ENCODE data around the gene NDUFA3. TPM values are rescaled to one million over a fixed set of nuclear protein-coding genes. Genes with fewer than 3 reads are reported as not detected.

NDUFA3 gene
- total and polyA plus RNA-seq, 10 of the 15 experiments (the other 5 are each of a cell fraction or from before 2014, with no cell fraction given) = 40.0 to 335 (median 153) TPM

GRCh38 chr19:54074851-54075250 is 27.8 kb upstream of the NDUFA3 start (continued):
- TF ChIP-seq NFXL1 (IDR thresholded peaks at IDR 0.05; ENCODE audit: borderline replicate concordance) = no peak
- no peak for TF ChIP-seq STAT1 (conservative IDR thresholded peaks at IDR 0.05)

- ChIA-PET POLR2A (no interaction called here), CTCF (no interaction called here), RAD21 (ENCODE audit: unreplicated experiment) (no interaction called here), SMC1A (ENCODE audit: uncharacterized antibody, unreplicated experiment) (no interaction called here)
- TF ChIP-seq ZSCAN29 (IDR thresholded peaks at IDR 0.05) (no peak), CREM (IDR thresholded peaks at IDR 0.05; ENCODE audit: low read depth) (no peak), SP1 (IDR thresholded peaks at IDR 0.05; ENCODE audit: low read depth, low read length) (no peak), FOS (IDR thresholded peaks at IDR 0.05; ENCODE audit: borderline replicate concordance, extremely low read depth, insufficient read length) (no peak), SREBF2 (IDR thresholded peaks at IDR 0.05; ENCODE audit: low read length) (no peak)
- intact Hi-C loops (cut with micrococcal nuclease; ENCODE audit: unreplicated experiment) (no loop called here), in situ Hi-C loops (cut with MboI) (no loop called here)
- no peaks in the 10 kb centered on the region for H3K27me3 ChIP-seq (replicated peaks in 1 of 2; ENCODE audit: control insufficient read depth in 2 of 2, insufficient read depth in 2 of 2, low read length in 1 of 2)
- no peak overlapping the region for H3K4me2 ChIP-seq (ENCODE audit: control insufficient read depth, insufficient read depth)
- no peak overlapping the region for H2AFZ ChIP-seq (ENCODE audit: control insufficient read depth, low read depth, low read length)
- no peak overlapping the region for H3K9ac ChIP-seq (ENCODE audit: control insufficient read depth, insufficient read depth, low read length)
- 60% methylated on average over 5 of the region's 5 CpGs for WGBS (ENCODE audit: insufficient coverage, insufficient replicate concordance, low lambda C conversion rate, missing lambda C conversion rate)
- FAIRE-seq = no peak
- H3K79me2 ChIP-seq (ENCODE audit: control insufficient read depth, insufficient read depth, low read length) = no peaks in the 10 kb centered on the region
- H4K20me1 ChIP-seq (ENCODE audit: control insufficient read depth, insufficient read depth) = no peaks in the 10 kb centered on the region
- H3K9me3 ChIP-seq (replicated peaks; ENCODE audit: control insufficient read depth, insufficient read depth, low read length) = peaks cover 4% of the 10 kb centered on the region; the same call in 2 of the 3 replicates
- H3K4me3 ChIP-seq = no peak overlapping the region
- ATAC-seq = no peak
- DNase-seq (ENCODE audit: low read depth, low spot score) = no peak
- H3K4me1 ChIP-seq (ENCODE audit: control insufficient read depth, insufficient read depth, low read length) = no peaks in the 10 kb centered on the region
- no peaks in the 10 kb centered on the region for H3K36me3 ChIP-seq (ENCODE audit: control insufficient read depth in 2 of 2, insufficient read depth in 2 of 2, low read length in 1 of 2)
- no peak overlapping the region for H3K27ac ChIP-seq (ENCODE audit: control insufficient read depth, insufficient read depth)
- no TSS peak for BruUV-seq (replicated peaks)
Observed at GRCh38 chr19:54077334-54077733, 25.3 kb upstream of the NDUFA3 start.

DNA sequence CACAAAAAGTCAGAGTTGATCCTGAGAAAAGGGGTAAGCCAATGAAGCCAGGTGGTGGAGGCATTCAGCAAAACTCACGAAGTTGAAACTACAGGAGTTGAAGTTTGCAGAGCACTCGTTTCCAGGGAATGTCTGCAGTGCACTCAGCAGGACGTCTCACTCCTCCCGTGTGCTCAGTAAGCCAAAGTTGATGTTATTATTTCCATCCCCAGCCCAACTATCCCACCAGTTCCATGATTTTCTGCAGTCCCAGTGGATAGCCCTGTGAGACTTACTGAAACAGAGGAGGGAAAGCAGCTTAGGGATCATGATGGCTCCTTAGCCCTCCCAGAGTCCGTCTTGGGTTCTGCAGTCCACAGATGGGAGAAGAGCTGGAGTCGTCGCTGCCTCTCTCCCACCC is 21.6 kb upstream of the NDUFA3 start, which contains the start of gene TARM1:
TSS of gene TARM1 (minus strand) at position 334 of the 400 bp plus-strand sequence. CDS start at position 309, 25 bp downstream.
- WGBS (ENCODE audit: insufficient coverage, insufficient replicate concordance, low lambda C conversion rate, missing lambda C conversion rate) = 63% methylated on average over 7 of the region's 7 CpGs
- intact Hi-C loops (cut with micrococcal nuclease; ENCODE audit: unreplicated experiment) = no loop called here
- H3K9ac ChIP-seq (ENCODE audit: control insufficient read depth, insufficient read depth, low read length) = no peak within 1 kb of the TSS
- ChIA-PET RAD21 (ENCODE audit: unreplicated experiment) (no interaction called here), CTCF (no interaction called here), SMC1A (ENCODE audit: uncharacterized antibody, unreplicated experiment) (no interaction called here), POLR2A (no interaction called here)
- DNase-seq (ENCODE audit: low read depth, low spot score) (no peak), FAIRE-seq (no peak), ATAC-seq (no peak)
- no peaks in the 10 kb centered on the region for H3K79me2 ChIP-seq (ENCODE audit: control insufficient read depth, insufficient read depth, low read length)
- in situ Hi-C loops (cut with MboI) = no loop called here
- no peaks in the 10 kb centered on the region for H3K36me3 ChIP-seq (ENCODE audit: control insufficient read depth in 2 of 2, insufficient read depth in 2 of 2, low read length in 1 of 2)
- peaks cover 4% of the 10 kb centered on the region; the same call in 2 of the 3 replicates for H3K9me3 ChIP-seq (replicated peaks; ENCODE audit: control insufficient read depth, insufficient read depth, low read length)
- no peak within 1 kb of the TSS for H3K27ac ChIP-seq (ENCODE audit: control insufficient read depth, insufficient read depth)
- H3K27me3 ChIP-seq (replicated peaks in 1 of 2; ENCODE audit: control insufficient read depth in 2 of 2, insufficient read depth in 2 of 2, low read length in 1 of 2) = no peaks in the 10 kb centered on the region
- BruUV-seq (replicated peaks) = no TSS peak
- H3K4me1 ChIP-seq (ENCODE audit: control insufficient read depth, insufficient read depth, low read length) = no peaks in the 10 kb centered on the region
- TF ChIP-seq NFYB (IDR thresholded peaks at IDR 0.05; ENCODE audit: insufficient read depth, low read depth, low read length) (no peak), RCOR1 (conservative IDR thresholded peaks at IDR 0.05; ENCODE audit: low read depth, low read length) (no peak)
- TF ChIP-seq, protein P1, sequence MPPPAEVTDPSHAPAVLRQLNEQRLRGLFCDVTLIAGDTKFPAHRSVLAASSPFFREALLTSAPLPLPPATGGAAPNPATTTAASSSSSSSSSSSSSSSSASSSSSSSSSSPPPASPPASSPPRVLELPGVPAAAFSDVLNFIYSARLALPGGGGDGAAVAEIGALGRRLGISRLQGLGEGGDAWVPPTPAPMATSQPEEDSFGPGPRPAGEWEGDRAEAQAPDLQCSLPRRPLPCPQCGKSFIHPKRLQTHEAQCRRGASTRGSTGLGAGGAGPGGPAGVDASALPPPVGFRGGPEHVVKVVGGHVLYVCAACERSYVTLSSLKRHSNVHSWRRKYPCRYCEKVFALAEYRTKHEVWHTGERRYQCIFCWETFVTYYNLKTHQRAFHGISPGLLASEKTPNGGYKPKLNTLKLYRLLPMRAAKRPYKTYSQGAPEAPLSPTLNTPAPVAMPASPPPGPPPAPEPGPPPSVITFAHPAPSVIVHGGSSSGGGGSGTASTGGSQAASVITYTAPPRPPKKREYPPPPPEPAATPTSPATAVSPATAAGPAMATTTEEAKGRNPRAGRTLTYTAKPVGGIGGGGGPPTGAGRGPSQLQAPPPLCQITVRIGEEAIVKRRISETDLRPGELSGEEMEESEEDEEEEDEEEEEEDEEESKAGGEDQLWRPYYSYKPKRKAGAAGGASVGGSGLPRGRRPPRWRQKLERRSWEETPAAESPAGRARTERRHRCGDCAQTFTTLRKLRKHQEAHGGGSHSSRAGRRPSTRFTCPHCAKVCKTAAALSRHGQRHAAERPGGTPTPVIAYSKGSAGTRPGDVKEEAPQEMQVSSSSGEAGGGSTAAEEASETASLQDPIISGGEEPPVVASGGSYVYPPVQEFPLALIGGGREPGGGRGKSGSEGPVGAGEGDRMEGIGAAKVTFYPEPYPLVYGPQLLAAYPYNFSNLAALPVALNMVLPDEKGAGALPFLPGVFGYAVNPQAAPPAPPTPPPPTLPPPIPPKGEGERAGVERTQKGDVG (CRISPR knock-in tag; IDR thresholded peaks at IDR 0.05) = no peak
- H2AFZ ChIP-seq (ENCODE audit: control insufficient read depth, low read depth, low read length) = no peak within 1 kb of the TSS
- no peak within 1 kb of the TSS for H3K4me3 ChIP-seq
- no peaks in the 10 kb centered on the region for H4K20me1 ChIP-seq (ENCODE audit: control insufficient read depth, insufficient read depth)
- H3K4me2 ChIP-seq (ENCODE audit: control insufficient read depth, insufficient read depth) = no peak within 1 kb of the TSS
